GM21723 (cell line): ENCODE results near the gene HP1BP3.
"Not testable (repeated sequence)": the region's sequence is repeated elsewhere in the genome, so short reads cannot be mapped to it uniquely, and the experiment has no call there.

ENCODE experiments used
- ATAC-seq: cut with Tn5 transposase; IDR thresholded peaks from one replicate; pipeline ENCODE4 v1.9.1; 2021; ENCODE audit warnings: mild to moderate bottlenecking, moderate library complexity; ENCODE audit not compliant: unreplicated experiment

Gene HP1BP3

DNA sequence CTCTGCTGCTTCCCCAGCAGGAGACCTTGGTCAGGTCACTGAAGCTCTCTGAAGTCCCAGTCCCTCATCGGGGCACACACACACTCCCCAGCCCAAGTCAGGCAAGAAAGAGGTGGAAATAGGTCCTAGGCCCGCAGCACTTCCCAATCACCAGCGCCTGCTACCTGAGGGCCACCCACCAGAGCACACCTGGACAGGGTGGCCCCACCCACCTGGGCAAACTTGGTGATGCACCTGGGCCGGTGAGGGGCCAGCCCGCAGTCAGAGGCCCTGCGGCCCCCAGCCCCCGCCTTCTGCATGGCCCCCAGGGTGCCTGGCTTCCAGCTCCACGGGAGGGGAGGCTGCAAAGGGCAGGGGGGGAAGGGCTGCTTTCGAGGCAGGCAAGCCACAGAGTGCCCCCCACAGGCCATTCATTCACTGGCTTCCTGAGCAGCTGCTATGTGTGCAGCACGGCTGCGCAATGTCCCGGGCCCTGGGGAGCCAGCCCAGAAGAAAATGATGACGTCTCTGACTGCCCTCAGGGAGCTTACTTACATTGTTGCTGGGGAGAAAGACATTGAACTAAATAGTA lies 59.3 kb downstream of the HP1BP3 start:
- no peak for ATAC-seq

DNA sequence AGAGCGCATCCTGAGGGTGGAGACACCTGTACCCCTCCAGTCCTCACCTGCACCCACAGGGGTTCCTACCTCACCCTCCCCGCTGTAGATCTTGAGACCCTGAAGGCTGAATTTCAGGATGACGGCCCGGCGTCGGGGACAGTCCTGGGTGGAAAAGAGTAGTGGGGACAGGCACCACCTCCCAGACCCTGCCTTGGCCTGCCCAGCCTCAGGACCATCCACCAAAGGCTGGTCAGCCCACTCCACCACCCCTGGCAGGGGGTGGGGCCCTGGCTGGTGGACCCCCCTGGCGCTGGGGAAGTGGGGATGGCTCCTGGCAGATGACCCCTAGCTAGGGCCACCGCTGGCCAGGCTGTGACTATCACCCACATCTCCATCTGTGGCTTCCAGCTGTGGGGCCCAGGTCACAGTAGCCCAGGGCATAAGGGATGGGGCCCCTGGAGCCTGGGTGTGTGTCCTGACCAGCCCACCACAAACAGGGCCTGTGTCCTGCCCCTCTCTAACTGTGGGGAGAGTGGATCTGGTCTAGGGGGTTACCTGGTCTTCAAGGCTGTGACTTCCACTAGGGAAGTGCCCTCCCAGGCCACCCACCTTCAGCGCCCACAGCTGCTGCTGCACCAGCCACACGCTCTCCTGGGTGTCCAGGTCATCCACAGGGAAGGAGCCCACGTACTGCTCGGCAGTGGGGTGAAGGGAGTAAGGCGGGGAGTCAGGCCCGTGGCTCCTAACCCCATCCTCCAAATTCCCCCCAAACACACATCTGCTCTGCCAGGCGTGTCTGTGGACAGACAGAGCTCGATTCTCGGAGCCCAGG lies 60.0 kb downstream of the HP1BP3 start:
- ATAC-seq = no peak

DNA sequence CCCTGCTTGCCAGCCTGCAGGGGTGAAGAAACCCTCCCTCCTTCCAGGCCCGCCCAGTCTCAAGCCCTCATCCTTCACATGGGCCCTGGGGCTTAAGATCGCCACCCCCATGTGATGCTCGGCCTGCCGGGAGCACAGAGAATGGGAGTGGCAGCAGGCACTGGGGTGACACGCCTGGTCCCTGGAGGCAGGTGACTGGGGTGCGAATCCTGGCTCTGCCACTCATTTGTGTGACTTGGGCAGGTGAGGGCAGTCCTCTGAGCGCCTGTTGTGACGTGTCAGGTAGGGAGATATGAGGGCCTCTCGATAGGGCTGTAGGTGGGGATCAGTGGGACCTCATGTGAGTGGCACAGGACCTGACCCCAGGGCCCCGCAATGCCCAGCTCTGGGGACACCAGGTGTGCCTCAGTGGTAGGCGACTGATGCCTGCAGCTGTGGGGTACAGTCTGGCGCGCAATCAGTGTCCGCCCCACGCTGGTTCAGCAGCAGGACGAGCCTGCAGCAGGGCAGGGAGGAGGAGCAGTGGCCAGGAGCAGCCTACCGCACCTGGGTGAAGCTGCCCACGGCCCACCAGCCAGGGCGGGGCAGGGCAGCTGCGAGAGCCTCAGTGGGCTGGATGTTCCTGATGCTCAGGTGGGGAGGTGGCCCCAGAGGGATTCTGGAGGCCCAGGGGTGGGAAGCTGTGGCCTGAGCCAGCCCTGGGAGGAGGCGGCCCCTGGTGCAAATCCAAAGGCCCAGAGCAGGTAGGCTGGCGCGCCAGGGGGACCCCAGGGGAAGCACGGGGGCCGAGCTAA lies 60.8 kb downstream of the HP1BP3 start:
- ATAC-seq = no peak

DNA sequence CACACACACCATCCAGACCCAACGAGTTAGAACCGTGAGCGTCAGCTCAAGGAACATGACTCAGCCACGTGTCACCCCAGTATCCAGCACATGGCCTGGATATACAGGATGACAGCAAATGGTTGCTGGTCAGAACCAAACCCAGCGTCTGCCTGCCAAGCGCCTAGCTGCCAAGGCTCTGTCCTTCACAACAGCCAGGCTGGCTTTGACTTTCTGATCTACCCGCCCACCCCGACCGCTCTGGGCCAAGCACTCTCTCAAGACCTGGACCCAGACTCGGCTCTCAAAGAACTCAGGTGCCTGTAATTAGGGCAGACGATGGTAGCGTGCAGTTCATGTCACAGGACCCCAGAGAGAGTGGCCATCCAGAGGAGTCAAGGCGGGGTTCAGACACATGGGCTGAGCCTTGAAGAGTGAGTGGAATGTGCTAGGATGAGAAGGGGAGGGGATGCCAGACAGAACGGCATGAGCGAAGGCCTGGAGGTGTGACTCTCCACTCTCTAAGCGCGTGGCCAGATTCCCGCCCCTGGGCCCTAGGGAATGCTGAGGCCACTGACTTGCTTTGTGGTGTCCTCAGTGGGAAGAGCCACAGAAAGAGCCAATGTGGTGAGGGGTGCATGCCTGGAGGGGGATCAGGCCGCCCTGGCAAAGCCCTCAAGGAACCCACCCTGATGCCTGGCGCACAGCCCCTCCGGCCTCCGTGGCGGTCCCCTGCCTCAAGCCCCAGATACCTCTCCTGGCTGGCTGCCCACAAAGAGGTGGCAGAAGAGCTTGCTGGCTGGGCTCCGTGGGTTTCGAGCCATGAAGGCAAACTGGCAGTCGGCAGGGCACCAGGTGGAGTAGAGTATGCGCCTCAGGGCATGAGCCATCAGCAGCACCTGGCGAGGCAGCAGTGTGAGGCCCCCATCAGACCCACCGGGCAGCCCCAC lies 61.7 kb downstream of the HP1BP3 start:
- no peak for ATAC-seq

DNA sequence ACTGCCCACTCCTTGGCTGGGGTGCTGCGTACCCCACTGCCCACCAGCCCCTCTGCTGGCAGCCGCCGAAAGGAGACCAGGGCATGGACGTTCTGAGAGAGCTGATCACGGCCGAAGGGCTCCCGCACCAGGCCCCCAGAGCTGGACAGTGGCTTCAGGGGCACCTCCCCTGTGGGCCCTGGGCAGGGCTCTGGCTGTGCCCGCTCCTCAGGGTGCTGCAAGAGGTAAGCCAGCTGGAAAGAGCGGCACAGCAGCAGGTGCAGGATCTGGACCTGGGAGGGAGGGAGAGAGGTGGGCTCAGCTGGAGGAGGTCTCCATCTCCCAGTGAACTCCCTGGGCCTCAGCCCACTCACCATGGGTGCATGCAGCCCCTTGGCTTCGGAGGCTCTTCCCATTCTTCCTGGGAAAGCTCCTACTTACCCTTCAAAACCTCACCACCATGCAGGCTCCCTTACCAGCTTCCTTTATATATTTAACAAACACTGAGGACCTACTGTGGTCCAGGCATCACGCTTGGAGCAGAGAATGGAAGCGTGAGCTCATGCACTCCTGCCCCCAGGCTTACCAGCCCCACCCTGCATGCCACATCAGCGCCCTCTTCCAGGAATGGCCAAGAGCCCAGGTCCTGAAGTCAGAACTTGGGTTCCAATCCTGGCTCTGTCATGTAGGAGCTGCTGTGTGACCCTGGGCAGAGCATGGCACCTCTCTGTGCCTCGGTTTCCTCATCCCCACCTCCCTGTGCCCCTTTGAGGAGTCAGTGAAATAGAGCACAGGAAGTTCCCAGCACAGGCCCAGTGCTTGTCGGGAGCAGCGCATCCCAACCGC lies 62.5 kb downstream of the HP1BP3 start:
- ATAC-seq = no peak

DNA sequence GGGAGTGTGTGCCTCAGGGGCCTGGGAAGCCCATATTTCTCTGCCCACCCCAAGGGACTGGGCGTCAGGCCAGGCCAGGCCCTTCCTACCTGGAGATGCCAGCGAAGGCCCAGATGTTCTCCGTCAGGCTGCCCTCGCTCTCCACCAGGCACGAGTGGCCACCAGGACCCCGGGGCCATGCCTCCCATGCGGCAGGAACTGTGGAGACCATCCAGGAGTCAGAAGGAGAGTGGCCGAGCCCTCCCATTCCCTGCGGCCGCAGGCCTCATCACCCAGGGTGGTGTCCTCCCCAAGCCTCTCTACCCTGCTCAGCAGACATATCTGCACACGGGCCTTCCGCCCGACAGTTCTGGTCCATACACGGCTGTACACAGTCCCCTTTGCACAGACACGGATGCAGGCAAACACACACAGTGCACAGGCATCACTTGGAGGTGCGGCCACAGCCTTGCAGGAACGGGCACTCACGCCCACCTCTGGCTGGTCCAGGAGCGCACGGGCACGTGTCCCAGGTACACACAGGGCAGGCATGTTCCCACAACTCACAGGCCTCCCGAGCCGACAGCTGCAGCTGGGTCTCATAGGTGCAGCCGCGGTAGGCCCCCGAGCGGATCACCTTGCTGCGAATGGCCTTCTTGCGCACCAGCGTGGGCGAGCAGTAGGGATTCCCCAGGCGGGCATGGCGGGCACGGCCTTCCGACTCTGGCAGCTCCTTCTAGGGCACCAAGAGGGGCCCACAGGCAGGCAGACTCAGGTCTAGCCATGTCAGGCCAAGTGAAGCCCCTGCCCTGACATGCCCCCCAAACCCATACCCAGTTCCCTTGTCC lies 63.4 kb downstream of the HP1BP3 start:
- ATAC-seq = no peak

DNA sequence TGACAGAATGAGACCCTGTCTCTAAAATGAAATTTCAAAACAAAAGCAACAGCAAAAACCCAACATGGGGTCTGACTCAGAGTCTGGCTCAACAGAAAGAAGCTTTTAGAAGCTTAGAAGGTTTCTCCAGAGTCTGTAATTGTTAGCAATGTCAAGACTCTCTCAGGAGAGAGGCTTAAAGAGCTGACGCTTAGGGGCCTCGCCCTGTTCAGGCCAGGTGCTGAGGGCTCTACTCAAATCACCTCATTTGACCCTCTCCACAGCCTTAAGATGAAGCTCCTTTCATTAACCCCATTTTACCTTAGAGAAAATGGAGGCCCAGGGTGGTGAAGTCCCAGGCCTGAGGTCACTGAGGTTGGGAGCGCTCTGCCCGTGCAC lies 64.0 kb downstream of the HP1BP3 start:
- ATAC-seq = no peak

DNA sequence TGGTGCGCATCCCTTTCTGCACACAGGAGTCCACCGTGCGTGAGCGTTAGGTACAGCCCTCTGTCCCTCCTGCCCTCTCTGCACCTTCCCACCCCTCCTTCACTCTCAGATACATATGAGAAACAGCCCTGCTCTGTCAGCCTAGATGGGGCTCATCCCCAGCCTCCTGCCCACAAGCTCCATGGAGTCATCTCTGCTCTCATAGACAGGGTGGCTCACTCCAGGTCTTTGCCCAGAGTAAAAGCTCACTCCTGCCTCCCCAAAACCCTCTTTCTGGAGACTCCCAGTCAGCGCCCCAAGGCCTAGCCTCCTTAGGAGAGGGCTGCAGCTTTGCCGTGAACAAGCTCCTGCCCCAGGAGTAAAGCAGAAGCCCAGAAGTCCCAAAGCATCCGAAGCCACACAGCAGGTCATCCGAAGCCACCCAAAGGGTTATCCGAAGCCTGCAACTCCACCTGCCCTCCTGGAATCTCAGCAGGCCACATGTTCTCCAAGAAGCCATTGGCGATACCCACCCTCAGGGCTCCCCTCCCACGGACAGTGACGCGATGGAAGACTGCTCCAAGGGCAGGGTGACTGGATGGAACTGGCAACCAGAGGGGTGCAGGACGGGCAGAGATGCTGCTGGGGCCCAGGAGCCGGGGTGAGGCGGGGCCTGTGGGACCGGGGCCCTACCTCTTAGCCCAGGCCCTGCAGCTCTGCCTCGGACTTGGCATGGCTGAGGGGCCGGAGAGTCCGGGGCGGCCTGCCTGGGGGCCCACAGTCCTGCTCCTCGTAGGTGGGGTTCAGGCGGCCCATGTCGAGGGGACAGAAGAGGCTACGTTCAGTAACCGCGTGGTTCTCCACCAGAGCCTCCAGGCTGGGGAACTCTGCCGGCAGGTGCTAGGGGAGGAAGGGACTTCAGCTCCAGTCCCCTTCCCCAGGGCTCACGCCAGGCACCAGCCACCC lies 65.7 kb downstream of the HP1BP3 start:
- ATAC-seq = no peak

DNA sequence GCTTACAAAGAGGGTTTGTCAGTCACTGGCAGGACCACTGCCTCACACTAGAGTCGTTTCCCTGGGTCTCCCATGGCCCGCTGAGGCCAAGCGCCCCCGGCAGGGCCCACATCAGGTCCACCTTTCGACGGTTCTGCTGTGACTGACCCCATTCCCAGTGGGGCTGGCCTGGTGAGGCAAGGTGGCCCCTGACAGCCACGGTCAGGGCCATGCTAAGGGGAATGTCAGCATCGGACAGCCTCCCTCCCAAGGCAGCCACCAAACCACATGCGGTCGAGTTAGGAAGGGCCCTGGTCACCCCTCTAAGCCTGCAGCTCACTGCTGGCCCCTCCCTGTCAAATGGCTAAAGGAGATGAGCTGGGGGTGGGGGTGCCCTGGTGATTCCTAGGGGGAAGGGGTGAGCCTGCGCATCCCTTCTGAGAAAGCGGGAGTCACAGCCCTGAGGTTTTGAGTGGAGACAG lies 66.4 kb downstream of the HP1BP3 start:
- ATAC-seq = no peak

DNA sequence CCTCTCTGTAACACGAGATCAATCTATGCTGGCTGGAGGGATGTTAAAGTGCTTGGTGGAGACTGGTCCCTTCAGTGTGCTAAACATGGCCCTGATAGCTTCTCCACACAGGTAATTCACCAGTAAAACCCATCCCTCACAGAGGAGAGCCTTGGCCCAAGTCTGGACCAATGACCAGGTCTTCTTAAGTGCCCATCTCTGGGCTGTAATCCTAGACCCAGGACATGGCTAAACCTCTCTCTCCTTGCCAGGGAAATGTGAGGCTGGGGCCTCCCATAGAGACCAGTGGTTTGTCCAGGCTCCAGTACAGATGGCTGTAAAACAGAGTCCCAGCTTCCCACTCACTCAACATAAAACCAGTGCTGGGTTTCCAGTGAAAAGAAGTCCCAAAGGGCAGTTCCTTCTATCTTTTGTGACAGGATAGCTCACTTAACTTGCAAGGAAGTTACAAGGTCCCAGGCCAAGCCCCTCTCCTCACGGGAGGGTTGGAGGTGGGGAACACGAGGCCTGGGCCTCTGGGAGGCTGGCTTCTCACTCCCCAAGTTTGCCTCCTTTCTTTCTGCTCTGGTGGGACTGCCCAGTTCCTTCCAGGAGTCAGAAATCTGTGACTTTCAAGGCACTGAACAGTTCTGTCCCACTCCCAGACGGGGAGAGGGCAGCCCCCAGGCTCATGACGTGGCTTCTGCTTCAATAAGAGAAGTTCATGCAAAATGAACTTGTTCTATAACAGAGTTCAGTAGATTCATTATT lies 67.1 kb downstream of the HP1BP3 start:
- ATAC-seq = no peak

DNA sequence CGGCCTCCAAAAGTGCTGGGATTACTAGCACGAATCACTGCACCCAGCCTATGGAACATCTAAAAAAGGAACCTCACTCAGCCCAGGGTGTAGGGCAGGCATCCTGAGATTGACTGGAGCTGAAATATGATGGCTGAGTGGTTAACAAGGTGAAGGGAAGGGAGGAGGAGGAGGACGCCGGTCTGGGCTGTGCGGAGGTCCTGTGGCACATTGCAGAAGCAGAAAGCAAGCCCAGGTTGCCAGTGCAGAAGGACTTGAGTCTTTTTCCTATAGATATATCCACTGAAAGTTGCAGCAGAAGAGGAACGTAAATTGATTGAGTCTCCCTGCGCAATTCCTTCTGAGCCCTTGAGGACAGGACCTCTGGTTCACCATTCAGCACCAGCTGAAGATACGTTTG lies 67.8 kb downstream of the HP1BP3 start:
- no peak for ATAC-seq

DNA sequence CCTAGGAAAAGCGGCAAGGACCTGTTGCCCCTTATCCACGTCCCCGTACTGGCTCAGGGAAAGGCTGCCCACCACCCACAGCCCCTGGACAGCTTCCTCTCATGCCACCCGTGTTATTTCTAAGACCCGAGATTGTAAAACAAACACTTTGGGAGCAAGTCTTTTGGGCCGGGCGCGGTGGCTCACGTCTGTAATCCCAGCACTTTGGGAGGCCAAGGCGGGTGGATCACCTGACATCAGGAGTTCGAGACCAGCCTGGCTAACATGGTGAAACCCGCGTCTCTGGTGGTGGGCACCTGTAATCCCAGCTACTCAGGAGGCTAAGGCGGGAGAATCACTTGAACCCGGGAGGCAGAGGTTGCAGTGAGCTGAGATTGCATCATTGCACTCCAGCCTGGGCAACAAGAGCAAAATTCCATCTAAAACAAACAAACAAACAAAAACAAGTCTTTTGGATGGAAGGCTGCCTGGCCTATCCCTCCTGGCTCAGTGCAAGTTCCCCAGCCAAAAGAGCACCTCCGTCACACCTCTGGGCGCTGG lies 68.7 kb downstream of the HP1BP3 start:
- ATAC-seq = not testable (repeated sequence)

DNA sequence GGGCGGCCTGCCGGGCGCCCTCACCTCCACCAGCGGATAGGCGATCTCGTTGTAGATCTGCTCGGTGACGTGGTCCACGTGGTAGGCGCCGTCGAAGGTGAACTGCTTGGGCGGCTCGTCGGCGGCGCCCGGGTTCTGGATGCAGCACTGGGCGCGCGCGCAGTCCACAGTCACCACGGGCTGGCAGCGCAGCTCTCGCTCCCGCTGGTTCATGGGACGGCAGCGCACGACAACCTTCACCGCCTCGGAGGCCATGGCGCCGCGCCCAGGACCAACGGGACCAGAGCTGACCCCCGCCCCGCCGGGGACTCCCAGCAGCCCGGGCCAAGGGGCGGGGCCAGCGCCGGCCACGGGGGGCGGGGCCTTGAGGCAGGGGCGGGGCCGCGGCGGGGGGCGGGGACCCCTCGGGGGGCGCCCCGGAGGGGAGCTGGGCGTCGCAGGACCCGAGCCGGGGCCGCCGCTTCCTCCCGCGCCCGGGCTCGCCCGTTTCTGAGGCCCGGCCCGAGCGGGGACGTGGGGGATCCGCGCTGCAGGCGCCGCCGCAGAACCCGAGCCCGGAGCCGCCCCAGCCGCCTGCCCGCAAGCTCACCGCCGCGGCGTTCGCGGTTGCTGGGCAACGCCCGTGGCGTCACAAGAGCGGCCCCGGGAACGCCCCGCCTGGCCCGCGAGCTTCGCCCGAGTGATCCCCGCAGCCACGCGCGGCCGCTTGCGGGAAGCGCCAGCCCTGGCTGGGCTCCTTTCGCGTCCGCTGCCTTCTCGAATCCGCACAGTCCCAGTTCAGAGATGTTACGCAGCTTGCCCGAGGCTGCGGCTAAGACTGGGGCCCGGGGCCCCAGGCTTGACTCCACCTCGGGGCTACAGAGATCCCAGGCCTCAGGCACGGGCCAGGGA lies 69.4 kb downstream of the HP1BP3 start, which contains the start of gene KIF17:
Gene KIF17, minus strand, starts transcription at position 556 of the 891 bp plus-strand sequence. Its CDS starts 301 bp downstream, at position 255.
- no peak for ATAC-seq

DNA sequence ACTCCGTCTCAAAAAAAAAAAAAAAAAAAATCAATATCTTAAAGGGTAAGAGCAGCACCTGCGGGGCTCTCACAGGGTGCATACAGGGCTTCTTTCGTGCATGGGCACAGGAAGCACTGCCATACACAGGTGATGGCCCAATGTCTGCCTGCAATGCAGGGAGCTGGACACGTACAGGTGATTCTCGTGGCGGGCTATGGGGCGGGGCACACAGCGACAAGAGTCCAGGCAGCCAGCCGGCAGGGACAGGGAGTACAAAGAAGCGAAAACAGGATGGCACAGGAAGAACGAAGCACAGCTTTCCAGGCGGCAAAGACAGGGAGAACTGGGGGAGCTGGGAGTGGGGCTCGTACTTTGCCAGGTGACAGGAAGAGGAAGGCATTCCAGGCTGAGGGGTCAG lies 70.9 kb downstream of the HP1BP3 start:
- ATAC-seq = no peak

DNA sequence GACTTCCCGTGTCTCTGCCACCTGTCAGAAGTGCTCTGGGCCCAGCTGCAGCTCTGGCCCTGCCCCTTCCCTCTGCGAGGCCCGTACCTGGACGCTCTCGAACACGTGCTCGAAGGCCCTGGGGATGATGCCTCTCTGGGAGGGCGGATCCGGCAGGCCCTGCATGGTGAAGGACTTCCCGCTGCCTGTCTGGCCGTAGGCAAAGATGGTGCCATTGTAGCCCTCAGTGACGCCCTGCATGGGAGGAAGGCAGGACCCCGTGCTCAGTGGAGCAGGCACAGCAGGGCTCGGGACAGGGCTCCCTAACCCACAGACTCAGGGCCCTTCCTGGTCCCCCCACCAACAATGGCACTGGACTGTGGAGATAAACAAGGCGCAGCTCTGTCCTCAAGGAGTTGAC lies 71.7 kb downstream of the HP1BP3 start:
- no peak for ATAC-seq

DNA sequence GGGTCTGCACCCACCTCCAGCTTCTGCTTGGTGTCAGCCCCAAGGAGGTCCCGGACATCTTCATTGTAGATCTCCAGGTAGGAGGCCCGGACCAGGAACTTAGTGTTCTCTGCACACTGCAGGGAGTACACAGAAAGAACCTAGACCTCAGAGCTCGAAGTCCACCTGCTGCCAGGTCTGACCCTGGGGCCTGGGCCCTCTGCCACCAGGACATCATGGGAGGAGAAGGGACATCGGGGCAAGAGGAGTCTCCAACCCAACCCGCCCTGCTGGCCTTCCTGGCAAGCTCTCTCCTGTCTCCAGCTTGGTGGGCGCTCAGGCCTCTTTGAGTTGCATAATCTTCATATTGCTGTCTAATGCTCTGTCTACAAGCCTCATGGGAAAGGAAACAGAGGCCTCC lies 73.7 kb downstream of the HP1BP3 start:
- ATAC-seq = no peak
